HFF-Myc (cell line): Measurements from ENCODE around the gene NEDD4L.

Experiments
- DNase-seq: peaks from one replicate; pipeline ENCODE4 v3.0.0-alpha.2; 2011; ENCODE audit warnings: low read depth; ENCODE audit errors: extremely low read depth
- H3K4me3 ChIP-seq: replicated peaks from 2 replicates; pipeline ENCODE4 v1.5.1; 2011; ENCODE audit warnings: low read depth, mild to moderate bottlenecking, control low read depth, low read length
- CTCF ChIP-seq: IDR thresholded peaks from 2 replicates; pipeline ENCODE4 v1.5.1; 2012; ENCODE audit warnings: mild to moderate bottlenecking, low read depth, low read length, control low read depth; ENCODE audit errors: missing control alignments

The NEDD4L gene

GRCh38 chr18:58288921-58289797 is 245.1 kb downstream of the NEDD4L start:
- H3K4me3 ChIP-seq, result no peak overlapping the region
- peak; percentile 19 for DNase-seq
- no peak for TF ChIP-seq CTCF

- TF ChIP-seq CTCF, result no peak
- DNase-seq, result no peak
- H3K4me3 ChIP-seq, result no peak overlapping the region
These were observed 246.2 kb downstream of the NEDD4L start for GRCh38 chr18:58290116-58290695.

DNA sequence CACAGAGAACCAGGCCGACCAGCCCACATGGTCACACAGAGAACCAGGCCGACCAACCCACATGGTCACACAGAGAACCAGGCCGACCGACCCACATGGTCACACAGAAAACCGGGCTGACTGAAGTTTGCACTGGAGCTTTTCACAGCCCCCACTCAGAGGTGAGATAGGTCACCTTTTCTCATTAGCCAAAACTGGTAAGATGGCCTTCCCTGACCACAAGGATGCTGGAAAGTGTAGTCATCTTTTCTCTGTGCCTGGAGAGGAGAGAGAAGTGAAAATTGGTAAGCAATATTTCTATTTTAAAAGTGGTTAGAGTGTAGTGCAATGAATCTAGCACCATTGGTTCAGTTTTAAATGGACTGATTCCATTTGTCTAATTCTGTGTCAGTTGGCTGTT is 247.1 kb downstream of the NEDD4L start:
- no peak for DNase-seq
- no peak overlapping the region for H3K4me3 ChIP-seq
- TF ChIP-seq CTCF, result no peak

DNA sequence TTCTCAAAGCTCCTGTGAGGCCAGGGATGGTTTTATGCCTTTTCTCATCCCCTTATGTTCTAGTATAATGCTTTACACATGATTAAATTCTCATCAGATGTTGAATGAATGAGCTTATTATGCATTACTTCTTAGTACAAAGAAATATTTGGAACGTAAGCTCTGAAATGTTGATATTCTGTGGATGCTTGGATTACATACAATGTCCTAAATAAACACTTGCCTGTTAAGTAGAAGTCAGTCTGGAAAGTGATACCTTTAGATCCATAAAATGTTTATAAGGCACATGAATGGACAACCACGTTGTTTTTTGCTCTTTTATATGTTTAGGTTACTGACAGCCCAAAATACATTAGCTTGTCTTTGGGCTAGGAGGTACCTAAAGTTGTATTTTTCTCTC is 248.6 kb downstream of the NEDD4L start:
- H3K4me3 ChIP-seq, result no peak overlapping the region
- TF ChIP-seq CTCF, result no peak
- DNase-seq, result no peak

- DNase-seq, result peak; percentile 31
- TF ChIP-seq CTCF, result no peak
- no peak overlapping the region for H3K4me3 ChIP-seq
These were observed 253.2 kb downstream of the NEDD4L start for GRCh38 chr18:58297198-58297597.

DNA sequence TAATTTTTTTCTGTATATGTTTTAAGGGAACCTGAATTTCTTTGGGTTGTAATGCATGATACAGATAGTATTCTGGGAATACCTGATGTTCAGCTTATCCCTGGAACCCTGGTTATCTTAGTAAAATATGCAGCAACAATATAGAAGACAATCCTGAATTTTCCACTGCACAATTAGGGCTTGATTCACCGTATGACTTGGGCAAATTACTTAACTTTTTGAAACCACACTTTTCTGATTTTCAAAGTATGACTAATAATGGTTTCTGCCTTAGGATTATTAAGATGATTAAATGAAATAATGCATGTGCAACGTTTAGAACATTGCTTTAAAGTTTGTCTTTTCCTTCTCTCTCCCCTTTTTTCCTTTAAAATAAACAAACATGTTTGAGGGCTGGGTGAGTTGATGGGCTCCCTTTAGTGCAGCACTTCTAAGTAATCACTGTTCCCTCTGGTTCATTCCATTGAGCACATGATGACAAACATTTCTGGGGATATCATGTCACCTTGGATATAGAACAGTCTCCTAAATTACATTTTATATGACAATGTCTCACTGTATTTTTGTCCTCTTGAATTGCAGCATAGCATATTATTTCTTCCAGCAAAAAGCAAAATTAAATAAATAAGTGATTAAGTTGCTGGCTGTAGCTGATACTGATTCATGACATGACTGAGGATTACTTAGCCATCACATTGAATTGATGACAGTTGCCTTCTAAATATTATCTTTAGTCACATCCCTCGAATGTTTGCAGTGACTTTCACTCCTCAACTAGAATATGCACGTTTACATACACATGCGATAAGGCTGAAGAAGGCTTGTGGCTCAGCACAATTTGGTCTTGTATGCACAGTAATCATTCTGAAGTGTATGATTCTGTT is 254.5 kb downstream of the NEDD4L start:
- no peak for TF ChIP-seq CTCF
- no peak overlapping the region for H3K4me3 ChIP-seq
- no peak for DNase-seq
